GM12891 (cell line): ENCODE data around the gene GRM8.

Experiments used
- PAX5 ChIP-seq: IDR thresholded peaks from 2 replicates; pipeline ENCODE4 v1.6.1; 2011; ENCODE audit warnings: low read length, moderate library complexity, mild to moderate bottlenecking; ENCODE audit not compliant: insufficient read depth, severe bottlenecking
- POLR2A ChIP-seq: IDR thresholded peaks from 2 replicates; pipeline ENCODE4 v1.6.1; 2011; ENCODE audit warnings: low read depth, low read length, control low read depth
- POLR2AphosphoS5 ChIP-seq: IDR thresholded peaks from 2 replicates; pipeline ENCODE4 v1.6.1; 2011; ENCODE audit warnings: low read depth, low read length, control low read depth
- TAF1 ChIP-seq: IDR thresholded peaks from 2 replicates; pipeline ENCODE4 v1.6.1; 2011; ENCODE audit warnings: low read depth, low read length, control low read depth

- TF ChIP-seq POLR2A: no peak
- TF ChIP-seq POLR2AphosphoS5: no peak
- no peak for TF ChIP-seq TAF1
- no peak for TF ChIP-seq PAX5
These were observed 98.6 kb downstream of the GRM8 start for GRCh38 chr7:127154101-127154500.
